ENCODE data around the gene EDC4. TPM values are rescaled to one million over a fixed set of nuclear protein-coding genes. Genes with fewer than 3 reads are reported as not detected.

EDC4 gene
- total and polyA plus RNA-seq, 2 of the 13 experiments (the other 11 are each of a cell fraction or from before 2014, with no cell fraction given) = 51.4 to 59.1 TPM

GRCh38 chr16:67847064-67847861 lies 25.6 kb upstream of the EDC4 start, which contains the start of gene CENPT (continued):
- 0 out of 2 replicates have a peak, but pooled peaks have one; percentile 26 for TF ChIP-seq ARHGAP35 (CRISPR knock-in tag; IDR thresholded peaks at IDR 0.05; ENCODE audit: borderline replicate concordance)
- no peak for TF ChIP-seq ZNF180 (CRISPR knock-in tag; IDR thresholded peaks at IDR 0.05; ENCODE audit: borderline replicate concordance, low read depth)
- TF ChIP-seq FOSL1 (CRISPR knock-in tag; IDR thresholded peaks at IDR 0.05; ENCODE audit: borderline replicate concordance) = no peak
- no peak for TF ChIP-seq IRF2 (CRISPR knock-in tag; IDR thresholded peaks at IDR 0.05)
- TF ChIP-seq, protein P1, sequence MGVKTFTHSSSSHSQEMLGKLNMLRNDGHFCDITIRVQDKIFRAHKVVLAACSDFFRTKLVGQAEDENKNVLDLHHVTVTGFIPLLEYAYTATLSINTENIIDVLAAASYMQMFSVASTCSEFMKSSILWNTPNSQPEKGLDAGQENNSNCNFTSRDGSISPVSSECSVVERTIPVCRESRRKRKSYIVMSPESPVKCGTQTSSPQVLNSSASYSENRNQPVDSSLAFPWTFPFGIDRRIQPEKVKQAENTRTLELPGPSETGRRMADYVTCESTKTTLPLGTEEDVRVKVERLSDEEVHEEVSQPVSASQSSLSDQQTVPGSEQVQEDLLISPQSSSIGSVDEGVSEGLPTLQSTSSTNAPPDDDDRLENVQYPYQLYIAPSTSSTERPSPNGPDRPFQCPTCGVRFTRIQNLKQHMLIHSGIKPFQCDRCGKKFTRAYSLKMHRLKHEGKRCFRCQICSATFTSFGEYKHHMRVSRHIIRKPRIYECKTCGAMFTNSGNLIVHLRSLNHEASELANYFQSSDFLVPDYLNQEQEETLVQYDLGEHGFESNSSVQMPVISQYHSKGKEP (CRISPR knock-in tag; IDR thresholded peaks at IDR 0.05) = no peak
- no peak for TF ChIP-seq GTF2F1 (IDR thresholded peaks at IDR 0.05; ENCODE audit: low read length)
- no peak; the same call in 1 of the 2 replicates for TF ChIP-seq ZNF333 (CRISPR knock-in tag; IDR thresholded peaks at IDR 0.05; ENCODE audit: borderline replicate concordance)
- peak; percentile 76; the same call in 1 of the 2 replicates for TF ChIP-seq ZSCAN20 (CRISPR knock-in tag; IDR thresholded peaks at IDR 0.05; ENCODE audit: borderline replicate concordance)
- TF ChIP-seq, protein P2, sequence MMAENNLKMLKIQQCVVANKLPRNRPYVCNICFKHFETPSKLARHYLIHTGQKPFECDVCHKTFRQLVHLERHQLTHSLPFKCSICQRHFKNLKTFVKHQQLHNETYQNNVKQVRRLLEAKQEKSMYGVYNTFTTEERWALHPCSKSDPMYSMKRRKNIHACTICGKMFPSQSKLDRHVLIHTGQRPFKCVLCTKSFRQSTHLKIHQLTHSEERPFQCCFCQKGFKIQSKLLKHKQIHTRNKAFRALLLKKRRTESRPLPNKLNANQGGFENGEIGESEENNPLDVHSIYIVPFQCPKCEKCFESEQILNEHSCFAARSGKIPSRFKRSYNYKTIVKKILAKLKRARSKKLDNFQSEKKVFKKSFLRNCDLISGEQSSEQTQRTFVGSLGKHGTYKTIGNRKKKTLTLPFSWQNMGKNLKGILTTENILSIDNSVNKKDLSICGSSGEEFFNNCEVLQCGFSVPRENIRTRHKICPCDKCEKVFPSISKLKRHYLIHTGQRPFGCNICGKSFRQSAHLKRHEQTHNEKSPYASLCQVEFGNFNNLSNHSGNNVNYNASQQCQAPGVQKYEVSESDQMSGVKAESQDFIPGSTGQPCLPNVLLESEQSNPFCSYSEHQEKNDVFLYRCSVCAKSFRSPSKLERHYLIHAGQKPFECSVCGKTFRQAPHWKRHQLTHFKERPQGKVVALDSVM (CRISPR knock-in tag; IDR thresholded peaks at IDR 0.05) = no peak
- TF ChIP-seq YEATS2 (CRISPR knock-in tag; IDR thresholded peaks at IDR 0.05; ENCODE audit: borderline replicate concordance) = no peak
- TF ChIP-seq ZNF33A (CRISPR knock-in tag; IDR thresholded peaks at IDR 0.05; ENCODE audit: borderline replicate concordance) = no peak
- no peak for TF ChIP-seq ZNF564 (CRISPR knock-in tag; IDR thresholded peaks at IDR 0.05)
- no peak for TF ChIP-seq MYPOP (CRISPR knock-in tag; IDR thresholded peaks at IDR 0.05)
- TF ChIP-seq ZFP41 (CRISPR knock-in tag; IDR thresholded peaks at IDR 0.05; ENCODE audit: borderline replicate concordance) = no peak; the same call in 1 of the 2 replicates
- no peak; the same call in 1 of the 2 replicates for TF ChIP-seq KLF12 (CRISPR knock-in tag; IDR thresholded peaks at IDR 0.05; ENCODE audit: borderline replicate concordance)
- no peak for TF ChIP-seq THAP11 (CRISPR knock-in tag; IDR thresholded peaks at IDR 0.05)
- no peak for TF ChIP-seq EP300 (IDR thresholded peaks at IDR 0.05; ENCODE audit: low read depth in 2 of 2, low read length in 2 of 2)
- TF ChIP-seq EP300 (CRISPR knock-in tag; IDR thresholded peaks at IDR 0.05; ENCODE audit: borderline replicate concordance) = no peak
- no peak for TF ChIP-seq ZNF672 (CRISPR knock-in tag; IDR thresholded peaks at IDR 0.05)
- TF ChIP-seq SCMH1 (CRISPR knock-in tag; IDR thresholded peaks at IDR 0.05; ENCODE audit: borderline replicate concordance) = no peak
- TF ChIP-seq, protein P3, sequence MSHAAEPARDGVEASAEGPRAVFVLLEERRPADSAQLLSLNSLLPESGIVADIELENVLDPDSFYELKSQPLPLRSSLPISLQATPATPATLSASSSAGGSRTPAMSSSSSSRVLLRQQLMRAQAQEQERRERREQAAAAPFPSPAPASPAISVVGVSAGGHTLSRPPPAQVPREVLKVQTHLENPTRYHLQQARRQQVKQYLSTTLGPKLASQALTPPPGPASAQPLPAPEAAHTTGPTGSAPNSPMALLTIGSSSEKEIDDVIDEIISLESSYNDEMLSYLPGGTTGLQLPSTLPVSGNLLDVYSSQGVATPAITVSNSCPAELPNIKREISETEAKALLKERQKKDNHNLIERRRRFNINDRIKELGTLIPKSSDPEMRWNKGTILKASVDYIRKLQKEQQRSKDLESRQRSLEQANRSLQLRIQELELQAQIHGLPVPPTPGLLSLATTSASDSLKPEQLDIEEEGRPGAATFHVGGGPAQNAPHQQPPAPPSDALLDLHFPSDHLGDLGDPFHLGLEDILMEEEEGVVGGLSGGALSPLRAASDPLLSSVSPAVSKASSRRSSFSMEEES (CRISPR knock-in tag; IDR thresholded peaks at IDR 0.05) = peak; percentile 16; the same call in 1 of the 2 replicates
- no peak for TF ChIP-seq ELF4 (CRISPR knock-in tag; IDR thresholded peaks at IDR 0.05; ENCODE audit: borderline replicate concordance)
- no peak for TF ChIP-seq CHD4 (IDR thresholded peaks at IDR 0.05; ENCODE audit: borderline replicate concordance, low read length)
- no peak for TF ChIP-seq ZNF709 (CRISPR knock-in tag; IDR thresholded peaks at IDR 0.05)
